Spleen (tissue), 11 donors: ENCODE data around the gene DHX15. TPM values are rescaled to one million over a fixed set of nuclear protein-coding genes. Genes with fewer than 3 reads are reported as not detected.

Source experiments
- DNase-seq: peaks from one replicate; pipeline ENCODE4 v3.0.0-alpha.2; 2020
- H3K27ac ChIP-seq, 8 donors: fragments of 200-600 bp; sonication (generic) in 7 of 8; 1 replicate in 4 of 8; 2 replicates in 4 of 8; pipeline versions ENCODE4 v1.5.0 to v1.8.0; 2016 to 2021; ENCODE audit warnings: inconsistent platforms in 4 of 8, mild to moderate bottlenecking in 4 of 8, moderate library complexity in 1 of 8
- H3K27me3 ChIP-seq, 7 donors: fragments of 200-600 bp; sonication (generic) in 6 of 7; replicated peaks in 1 of 7; 1 replicate in 4 of 7; 2 replicates in 3 of 7; pipeline versions ENCODE4 v1.5.0 to v1.8.0; 2016 to 2021; ENCODE audit warnings: inconsistent platforms in 3 of 7, mild to moderate bottlenecking in 1 of 7
- H3K36me3 ChIP-seq, 6 donors: fragments of 200-600 bp; sonication (generic) in 5 of 6; 1 replicate in 4 of 6; 2 replicates in 2 of 6; pipeline versions ENCODE4 v1.5.0 to v1.8.0; 2016 to 2021; ENCODE audit warnings: inconsistent platforms in 2 of 6
- H3K4me1 ChIP-seq, 6 donors: fragments of 200-600 bp; sonication (generic) in 5 of 6; 1 replicate in 3 of 6; 2 replicates in 3 of 6; pipeline versions ENCODE4 v1.5.0 to v1.8.0; 2016 to 2021; ENCODE audit warnings: inconsistent platforms in 3 of 6
- H3K4me3 ChIP-seq, 8 donors: fragments of 200-600 bp; sonication (generic) in 7 of 8; 1 replicate in 4 of 8; 2 replicates in 4 of 8; pipeline versions ENCODE4 v1.5.0 to v1.8.0; 2016 to 2021; ENCODE audit warnings: inconsistent platforms in 4 of 8, mild to moderate bottlenecking in 4 of 8, moderate library complexity in 2 of 8
- H3K9me3 ChIP-seq, 8 donors: fragments of 200-600 bp; sonication (generic) in 7 of 8; 1 replicate in 4 of 8; 2 replicates in 4 of 8; pipeline versions ENCODE4 v1.5.0 to v1.8.0; 2016 to 2021; ENCODE audit warnings: inconsistent platforms in 4 of 8
- POLR2A ChIP-seq, 3 donors: fragments of 450-650 bp; IDR thresholded peaks; one replicate each; pipeline ENCODE4 v1.5.1; 2017; ENCODE audit warnings: antibody characterized with exemption in 3 of 3, mild to moderate bottlenecking in 1 of 3
- POLR2AphosphoS5 ChIP-seq, 3 donors: sonication (generic); formaldehyde crosslinking; IDR thresholded peaks; one replicate each; pipeline ENCODE4 v1.5.1; 2017; ENCODE audit warnings: antibody characterized with exemption in 3 of 3
- WGBS, 5 donors: extraction: QIAGEN DNeasy Blood & Tissue Kit in 3 of 5; methylation state at CpG; one replicate each; pipeline versions ENCODE4 v1.1.5 to v1.1.7; 2013 to 2018; 5-methylcytosine and 5-hydroxymethylcytosine counted together
- intact Hi-C: fragments of 100-400 bp; cut with DNase I; formaldehyde crosslinking; loops from one replicate; pipeline ENCODE4 v1.15.0; 2023; ENCODE audit warnings: low total_unique reads
- polyA plus RNA-seq, 3 donors: library from polyadenylated mRNA; stranded (reverse); fragments of 200-250 nt; gene quantifications; one replicate each; pipeline ENCODE4 v1.2.1, GENCODE V29; 2013
- total RNA-seq, 7 donors: library from RNA; depleted of rRNA in 3 of 7; stranded (reverse); fragments of >200 nt in 3 of 7; fragmentation: NEBNext Ultra II Directional in 4 of 7; extraction: Animal tissue kit (Norgen Biotek cat#: 25700) in 4 of 7; gene quantifications; one replicate each; pipeline versions ENCODE4 v1.1.0 to v1.2.1, GENCODE V29; 2016 to 2021
- TF ChIP-seq, protein P1 (sequence below), 11 experiments: fragments of 200-600 bp in 7 of 11; fragments of 450-650 bp in 4 of 11; sonication (generic) in 4 of 11; IDR thresholded peaks in 8 of 11; conservative IDR thresholded peaks in 3 of 11; 1 replicate in 7 of 11; 2 replicates in 4 of 11; pipeline versions ENCODE4 v1.4.0 to v1.8.0; 2016 to 2021; ENCODE audit warnings: antibody characterized with exemption in 11 of 11, inconsistent platforms in 4 of 11, mild to moderate bottlenecking in 1 of 11
- donor health status: healthy with polysubstance abuse.
- donor health status: DM: no; HTN: no; CAD: no; lungs with moderate emphysema.
- donor health status: DM: no; HTN: no; CAD: no.
- donor health status: Bipolar disorder and iron deficiency.
- donor health status: healthy.
- donor health status: DM: no; HTN: no; CAD: no.
- donor health status: DM: yes; HTN: yes; CAD: no.

The DHX15 gene
- total and polyA plus RNA-seq, 10 donors = 47.5 to 180 (median 119) TPM

DNA sequence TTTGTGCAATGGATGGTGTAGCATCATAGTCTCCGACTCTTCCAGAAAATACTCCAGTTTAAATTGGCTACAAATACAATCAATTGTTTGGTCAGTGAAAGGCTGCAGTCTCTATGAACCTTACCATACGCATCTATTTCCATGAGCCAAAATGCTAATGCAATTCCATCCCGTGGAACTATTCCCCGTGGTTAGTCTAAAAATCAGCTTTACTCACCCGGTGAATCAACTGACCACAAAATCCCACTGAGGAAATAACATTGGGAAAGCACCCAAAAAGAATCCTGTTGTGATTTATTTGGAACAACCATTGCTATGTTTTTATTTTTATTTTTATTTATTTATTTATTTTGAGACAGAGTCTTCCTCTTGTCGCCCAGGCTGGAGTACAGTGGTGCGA lies 87.1 kb downstream of the DHX15 start:
- intact Hi-C loops = no loop called here
- no peaks in the 10 kb centered on the region for H3K4me1 ChIP-seq
- WGBS, 5 donors = 83 to 95% (median 89%) methylated on average over 7 of the region's 7 CpGs
- H3K27ac ChIP-seq = no peak overlapping the region
- DNase-seq = no peak
- H3K36me3 ChIP-seq = no peaks in the 10 kb centered on the region
- no peaks in the 10 kb centered on the region for H3K27me3 ChIP-seq
- H3K4me3 ChIP-seq = no peak overlapping the region
- TF ChIP-seq, protein P1, sequence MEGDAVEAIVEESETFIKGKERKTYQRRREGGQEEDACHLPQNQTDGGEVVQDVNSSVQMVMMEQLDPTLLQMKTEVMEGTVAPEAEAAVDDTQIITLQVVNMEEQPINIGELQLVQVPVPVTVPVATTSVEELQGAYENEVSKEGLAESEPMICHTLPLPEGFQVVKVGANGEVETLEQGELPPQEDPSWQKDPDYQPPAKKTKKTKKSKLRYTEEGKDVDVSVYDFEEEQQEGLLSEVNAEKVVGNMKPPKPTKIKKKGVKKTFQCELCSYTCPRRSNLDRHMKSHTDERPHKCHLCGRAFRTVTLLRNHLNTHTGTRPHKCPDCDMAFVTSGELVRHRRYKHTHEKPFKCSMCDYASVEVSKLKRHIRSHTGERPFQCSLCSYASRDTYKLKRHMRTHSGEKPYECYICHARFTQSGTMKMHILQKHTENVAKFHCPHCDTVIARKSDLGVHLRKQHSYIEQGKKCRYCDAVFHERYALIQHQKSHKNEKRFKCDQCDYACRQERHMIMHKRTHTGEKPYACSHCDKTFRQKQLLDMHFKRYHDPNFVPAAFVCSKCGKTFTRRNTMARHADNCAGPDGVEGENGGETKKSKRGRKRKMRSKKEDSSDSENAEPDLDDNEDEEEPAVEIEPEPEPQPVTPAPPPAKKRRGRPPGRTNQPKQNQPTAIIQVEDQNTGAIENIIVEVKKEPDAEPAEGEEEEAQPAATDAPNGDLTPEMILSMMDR (IDR thresholded peaks at IDR 0.05 in 8 of 11, conservative IDR thresholded peaks at IDR 0.05 in 3 of 11) = no peak
- TF ChIP-seq POLR2AphosphoS5 (IDR thresholded peaks at IDR 0.05) = no peak
- no peaks in the 10 kb centered on the region for H3K9me3 ChIP-seq

DNA sequence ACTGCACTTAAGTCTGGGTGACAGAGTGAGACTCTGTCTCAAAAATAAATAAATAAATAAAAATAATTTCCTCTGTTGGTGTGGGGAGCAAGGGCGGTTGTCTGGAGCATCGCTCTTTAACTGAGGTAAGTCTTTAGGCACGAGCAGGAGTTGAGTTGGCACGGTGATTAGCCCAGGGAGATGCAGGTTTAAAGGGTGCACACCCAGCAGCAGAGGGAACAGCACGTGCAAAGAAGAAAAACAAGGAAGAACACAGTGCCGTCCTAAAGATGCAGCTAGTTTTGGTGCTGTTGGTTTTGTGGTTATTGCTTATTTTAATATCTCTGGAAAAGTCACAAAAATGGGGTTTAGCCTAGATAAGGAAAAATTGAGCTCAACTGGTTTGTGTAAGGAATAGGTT lies 87.8 kb downstream of the DHX15 start:
- Histone ChIP-seq H3K36me3 (no peaks in the 10 kb centered on the region), H3K27me3 (no peaks in the 10 kb centered on the region), H3K4me1 (no peaks in the 10 kb centered on the region), H3K4me3 (no peak overlapping the region), H3K27ac (no peak overlapping the region), H3K9me3 (no peaks in the 10 kb centered on the region)
- TF ChIP-seq POLR2AphosphoS5 (IDR thresholded peaks at IDR 0.05) (no peak), POLR2A (IDR thresholded peaks at IDR 0.05) (no peak)
- TF ChIP-seq, protein P1 (IDR thresholded peaks at IDR 0.05 in 8 of 11, conservative IDR thresholded peaks at IDR 0.05 in 3 of 11) = no peak
- intact Hi-C loops = no loop called here
- 84 to 92% (median 87%) methylated on average over 6 of the region's 6 CpGs for WGBS, 5 donors
- no peak for DNase-seq

DNA sequence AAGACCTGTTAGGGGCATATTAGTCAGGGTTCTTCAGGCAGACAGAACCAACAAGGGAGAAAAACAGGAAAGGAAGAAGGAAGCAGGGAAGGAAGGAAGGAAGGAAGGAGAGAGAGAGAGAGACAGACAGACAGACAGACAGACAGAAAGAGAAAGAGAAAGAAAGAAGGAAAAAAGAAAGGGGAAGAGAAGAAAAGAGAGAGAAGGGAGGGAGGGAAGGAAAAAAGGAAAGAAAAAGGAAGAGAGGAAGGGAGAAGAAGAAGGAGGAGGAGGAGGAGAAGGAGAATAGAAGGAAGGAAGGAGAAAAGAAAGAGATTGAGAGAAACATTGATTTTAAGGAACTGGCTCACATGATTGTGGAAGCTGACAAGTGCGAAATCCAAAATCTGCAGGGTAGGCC lies 89.0 kb downstream of the DHX15 start:
- H3K27ac ChIP-seq = no peak overlapping the region
- TF ChIP-seq POLR2AphosphoS5 (IDR thresholded peaks at IDR 0.05) = no peak
- TF ChIP-seq, protein P1 (IDR thresholded peaks at IDR 0.05 in 8 of 11, conservative IDR thresholded peaks at IDR 0.05 in 3 of 11) = no peak

DNA sequence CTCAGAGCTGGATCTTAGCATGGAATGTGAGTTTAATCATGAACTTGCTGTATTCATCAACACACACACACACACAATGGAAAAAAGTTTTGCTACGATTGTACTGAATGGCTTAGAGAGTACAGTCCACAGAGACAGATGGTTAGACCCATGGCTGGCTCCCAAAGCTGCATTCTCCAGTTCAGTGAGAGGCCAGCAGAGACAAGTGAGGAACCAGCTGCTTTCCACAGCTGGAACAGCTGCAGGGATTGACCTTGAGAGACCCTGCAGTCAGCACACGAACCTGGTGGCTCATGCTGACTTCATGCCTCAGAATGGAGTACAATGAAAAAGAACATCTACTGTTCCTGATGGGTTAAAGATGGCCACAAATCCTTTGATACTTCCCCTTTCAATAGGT lies 94.5 kb downstream of the DHX15 start:
- TF ChIP-seq POLR2A (IDR thresholded peaks at IDR 0.05) (no peak), POLR2AphosphoS5 (IDR thresholded peaks at IDR 0.05) (no peak)
- TF ChIP-seq, protein P1 (IDR thresholded peaks at IDR 0.05 in 8 of 11, conservative IDR thresholded peaks at IDR 0.05 in 3 of 11) = no peak
- Histone ChIP-seq H3K9me3 (no peaks in the 10 kb centered on the region), H3K36me3 (no peaks in the 10 kb centered on the region), H3K27me3 (peaks cover 0 to 14% (median 0%) of the 10 kb centered on the region in 7 donors), H3K4me3 (no peak overlapping the region), H3K27ac (no peak overlapping the region), H3K4me1 (peaks cover 0 to 4% (median 0%) of the 10 kb centered on the region in 6 donors)
- no peak for DNase-seq
- 58 to 77% (median 70%) methylated on average over 2 of the region's 2 CpGs for WGBS, 5 donors
- intact Hi-C loops = no loop called here

More for the DNA sequence above, 89.0 kb downstream of the DHX15 start:
- no peaks in the 10 kb centered on the region for H3K9me3 ChIP-seq
- H3K4me1 ChIP-seq = no peaks in the 10 kb centered on the region
- intact Hi-C loops = no loop called here
- no peak overlapping the region for H3K4me3 ChIP-seq
- no peaks in the 10 kb centered on the region for H3K36me3 ChIP-seq
- 83 to 100% (median 90%) methylated on average over 1 of the region's 1 CpG for WGBS, 5 donors
- H3K27me3 ChIP-seq = no peaks in the 10 kb centered on the region
- DNase-seq = no peak
